Uterus (tissue), 2 donors: ENCODE results near the gene FAM72B.
"Not testable (repeated sequence)": the region's sequence is repeated elsewhere in the genome, so short reads cannot be mapped to it uniquely, and the experiment has no call there.

Experiments
- CTCF ChIP-seq, 4 experiments: fragments of 200-600 bp in 2 of 4; fragments of 450-650 bp in 2 of 4; sonication (generic) in 2 of 4; IDR thresholded peaks; one replicate each; pipeline ENCODE4 v1.5.1; 2016 to 2019; ENCODE audit warnings: antibody characterized with exemption in 4 of 4, mild to moderate bottlenecking in 2 of 4, moderate library complexity in 1 of 4
- POLR2A ChIP-seq, 2 donors: fragments of 450-650 bp; IDR thresholded peaks; one replicate each; pipeline ENCODE4 v1.6.1; 2016; ENCODE audit warnings: antibody characterized with exemption in 2 of 2, mild to moderate bottlenecking in 1 of 2, moderate library complexity in 1 of 2

- TF ChIP-seq CTCF, POLR2A (IDR thresholded peaks at IDR 0.05): not testable (repeated sequence)
Observed at GRCh38 chr1:121230636-121231035, 46.5 kb upstream of the FAM72B start.
